Mononuclear cell (primary cell): ENCODE results near the gene NPC1L1. TPM values are rescaled to one million over a fixed set of nuclear protein-coding genes. Genes with fewer than 3 reads are reported as not detected.

Experiments used
- H3K27me3 ChIP-seq: 2 replicates; pipeline ENCODE4 v1.6.0; 2011; ENCODE audit warnings: low read length, control low read depth; ENCODE audit not compliant: insufficient read depth
- H3K4me1 ChIP-seq: 2 replicates; pipeline ENCODE4 v1.5.1; 2011; ENCODE audit warnings: mild to moderate bottlenecking, low read length, control low read depth; ENCODE audit not compliant: insufficient read depth
- H3K4me3 ChIP-seq: 2 replicates; pipeline ENCODE4 v1.5.1; 2011; ENCODE audit warnings: mild to moderate bottlenecking, low read length, moderate library complexity
- H3K9me3 ChIP-seq: 2 replicates; pipeline ENCODE4 v1.5.1; 2011; ENCODE audit warnings: low read depth, mild to moderate bottlenecking, control low read depth, low read length
- total RNA-seq: library from RNA; depleted of rRNA; stranded (reverse); fragments of >200 nt; gene quantifications from one replicate; pipeline ENCODE4 v1.2.3, GENCODE V29; 2012

Gene NPC1L1
- total RNA-seq, 1 donor, result not detected

- Histone ChIP-seq H3K9me3 (peaks cover 12% of the 10 kb centered on the region), H3K27me3 (no peaks in the 10 kb centered on the region), H3K4me3 (no peak overlapping the region), H3K4me1 (peaks cover 41% of the 10 kb centered on the region)
Observed at GRCh38 chr7:44484482-44485313, 56.4 kb downstream of the NPC1L1 start.

GRCh38 chr7:44482502-44483485 lies 58.3 kb downstream of the NPC1L1 start:
- H3K9me3 ChIP-seq, result peaks cover 12% of the 10 kb centered on the region
- H3K4me1 ChIP-seq, result peaks cover 27% of the 10 kb centered on the region
- no peaks in the 10 kb centered on the region for H3K27me3 ChIP-seq
- H3K4me3 ChIP-seq, result no peak overlapping the region

GRCh38 chr7:44477938-44478337 lies 63.2 kb downstream of the NPC1L1 start:
- H3K27me3 ChIP-seq, result no peaks in the 10 kb centered on the region
- no peak overlapping the region for H3K4me3 ChIP-seq
- H3K4me1 ChIP-seq, result peaks cover 8% of the 10 kb centered on the region
- H3K9me3 ChIP-seq, result peaks cover 8% of the 10 kb centered on the region

- Histone ChIP-seq H3K4me3 (no peak overlapping the region), H3K9me3 (peaks cover under 1% of the 10 kb centered on the region), H3K27me3 (no peaks in the 10 kb centered on the region), H3K4me1 (peaks cover 8% of the 10 kb centered on the region)
Observed at GRCh38 chr7:44477063-44477830, 63.9 kb downstream of the NPC1L1 start.

- Histone ChIP-seq H3K4me1 (peaks cover 8% of the 10 kb centered on the region), H3K4me3 (no peak overlapping the region), H3K9me3 (no peaks in the 10 kb centered on the region), H3K27me3 (no peaks in the 10 kb centered on the region)
Observed at GRCh38 chr7:44476313-44476712, 64.8 kb downstream of the NPC1L1 start.

GRCh38 chr7:44473295-44473694 lies 67.8 kb downstream of the NPC1L1 start:
- no peaks in the 10 kb centered on the region for H3K9me3 ChIP-seq
- H3K27me3 ChIP-seq, result no peaks in the 10 kb centered on the region
- H3K4me1 ChIP-seq, result peaks cover 8% of the 10 kb centered on the region
- no peak overlapping the region for H3K4me3 ChIP-seq

GRCh38 chr7:44472843-44473242 lies 68.3 kb downstream of the NPC1L1 start:
- Histone ChIP-seq H3K9me3 (no peaks in the 10 kb centered on the region), H3K4me1 (peaks cover 8% of the 10 kb centered on the region)

GRCh38 chr7:44471850-44472249 lies 69.3 kb downstream of the NPC1L1 start:
- H3K4me3 ChIP-seq, result no peak overlapping the region
- peaks cover under 1% of the 10 kb centered on the region for H3K4me1 ChIP-seq
- no peaks in the 10 kb centered on the region for H3K27me3 ChIP-seq
- no peaks in the 10 kb centered on the region for H3K9me3 ChIP-seq

More at GRCh38 chr7:44472843-44473242, 68.3 kb downstream of the NPC1L1 start:
- Histone ChIP-seq H3K27me3 (no peaks in the 10 kb centered on the region), H3K4me3 (no peak overlapping the region)

GRCh38 chr7:44471436-44471835 lies 69.7 kb downstream of the NPC1L1 start:
- no peaks in the 10 kb centered on the region for H3K9me3 ChIP-seq
- H3K4me3 ChIP-seq, result no peak overlapping the region
- H3K4me1 ChIP-seq, result peaks cover 4% of the 10 kb centered on the region
- H3K27me3 ChIP-seq, result no peaks in the 10 kb centered on the region

GRCh38 chr7:44470628-44471245 lies 70.4 kb downstream of the NPC1L1 start:
- H3K27me3 ChIP-seq, result no peaks in the 10 kb centered on the region
- H3K4me3 ChIP-seq, result no peak overlapping the region
- no peaks in the 10 kb centered on the region for H3K9me3 ChIP-seq
- H3K4me1 ChIP-seq, result peaks cover 11% of the 10 kb centered on the region

- Histone ChIP-seq H3K27me3 (no peaks in the 10 kb centered on the region), H3K4me1 (peaks cover 11% of the 10 kb centered on the region), H3K4me3 (no peak overlapping the region), H3K9me3 (no peaks in the 10 kb centered on the region)
Observed at GRCh38 chr7:44470135-44470479, 71.0 kb downstream of the NPC1L1 start.

- no peak overlapping the region for H3K4me3 ChIP-seq
- no peaks in the 10 kb centered on the region for H3K9me3 ChIP-seq
- no peaks in the 10 kb centered on the region for H3K27me3 ChIP-seq
- peaks cover 11% of the 10 kb centered on the region for H3K4me1 ChIP-seq
Observed at GRCh38 chr7:44469461-44470134, 71.5 kb downstream of the NPC1L1 start.

- Histone ChIP-seq H3K4me3 (no peak overlapping the region), H3K9me3 (no peaks in the 10 kb centered on the region), H3K27me3 (no peaks in the 10 kb centered on the region), H3K4me1 (peaks cover 11% of the 10 kb centered on the region)
Observed at GRCh38 chr7:44467217-44467548, 73.9 kb downstream of the NPC1L1 start.
